ENCODE results near the gene EML1. TPM values are rescaled to one million over a fixed set of nuclear protein-coding genes. Genes with fewer than 3 reads are reported as not detected.

Gene EML1
- total RNA-seq, 2 donors from 2014 or later: 2.4 to 2.6 TPM

GRCh38 chr14:99820702-99821331 lies 27.6 kb downstream of the EML1 start:
- H3K9me3 Mint-ChIP-seq: no peaks in the 10 kb centered on the region
- ATAC-seq (replicated peaks in 1 of 2): no peak
- H3K4me1 Mint-ChIP-seq (ENCODE audit: low read depth): peaks cover 31% of the 10 kb centered on the region
- no peak for DNase-seq
- H3K36me3 Mint-ChIP-seq (ENCODE audit: insufficient read depth in 2 of 2): no peaks in the 10 kb centered on the region
- H3K27ac Mint-ChIP-seq: no peak overlapping the region
- H3K4me3 Mint-ChIP-seq: no peak overlapping the region
- peaks cover 47% of the 10 kb centered on the region for H3K27me3 Mint-ChIP-seq (ENCODE audit: low read depth)

GRCh38 chr14:99821519-99822508 lies 28.6 kb downstream of the EML1 start:
- H3K4me3 Mint-ChIP-seq: no peak overlapping the region
- H3K4me1 Mint-ChIP-seq (ENCODE audit: low read depth): peaks cover 31% of the 10 kb centered on the region
- H3K36me3 Mint-ChIP-seq (ENCODE audit: insufficient read depth in 2 of 2): no peaks in the 10 kb centered on the region
- no peak for ATAC-seq (replicated peaks in 1 of 2)
- no peaks in the 10 kb centered on the region for H3K9me3 Mint-ChIP-seq
- H3K27ac Mint-ChIP-seq: no peak overlapping the region
- peaks cover 47% of the 10 kb centered on the region for H3K27me3 Mint-ChIP-seq (ENCODE audit: low read depth)
- no peak for DNase-seq

DNA sequence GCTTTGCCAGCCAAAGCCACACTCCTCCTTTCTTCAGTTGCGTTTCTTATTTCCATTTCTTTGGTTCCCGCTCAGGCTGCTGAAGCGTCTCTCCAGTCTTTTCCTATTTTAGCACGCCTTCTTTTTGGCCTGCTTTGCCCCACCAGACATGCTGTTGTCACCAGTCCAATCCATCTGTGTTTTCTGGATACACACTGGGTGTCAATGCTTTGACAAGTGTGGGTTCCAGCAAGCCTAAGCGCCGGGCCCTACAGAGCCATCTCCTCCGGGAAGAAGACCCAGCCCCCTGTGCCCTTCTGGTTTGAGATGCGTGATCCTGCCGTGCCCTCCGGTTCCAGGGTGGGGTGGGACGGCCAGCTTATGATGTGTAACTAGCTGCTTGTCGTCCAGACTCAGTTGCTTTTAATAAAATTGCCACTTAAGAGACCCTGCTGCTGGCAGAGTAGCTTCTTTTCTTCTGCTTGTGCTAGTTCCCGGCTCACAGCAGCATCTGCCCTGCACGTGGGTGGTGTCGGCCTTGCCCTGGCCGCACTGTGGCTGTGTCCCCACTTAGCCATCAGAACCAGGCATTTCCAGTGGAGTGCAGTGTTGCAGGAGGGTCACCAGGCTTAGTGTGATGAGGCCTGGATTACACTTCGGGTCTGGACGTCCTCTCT lies 29.7 kb downstream of the EML1 start:
- Mint-ChIP-seq H3K27ac (no peak overlapping the region), H3K27me3 (ENCODE audit: low read depth) (peaks cover 37% of the 10 kb centered on the region), H3K4me3 (no peak overlapping the region), H3K9me3 (no peaks in the 10 kb centered on the region), H3K36me3 (ENCODE audit: insufficient read depth in 2 of 2) (no peaks in the 10 kb centered on the region), H3K4me1 (ENCODE audit: low read depth) (peaks cover 31% of the 10 kb centered on the region)
- no peak for DNase-seq
- ATAC-seq (replicated peaks in 1 of 2): no peak

DNA sequence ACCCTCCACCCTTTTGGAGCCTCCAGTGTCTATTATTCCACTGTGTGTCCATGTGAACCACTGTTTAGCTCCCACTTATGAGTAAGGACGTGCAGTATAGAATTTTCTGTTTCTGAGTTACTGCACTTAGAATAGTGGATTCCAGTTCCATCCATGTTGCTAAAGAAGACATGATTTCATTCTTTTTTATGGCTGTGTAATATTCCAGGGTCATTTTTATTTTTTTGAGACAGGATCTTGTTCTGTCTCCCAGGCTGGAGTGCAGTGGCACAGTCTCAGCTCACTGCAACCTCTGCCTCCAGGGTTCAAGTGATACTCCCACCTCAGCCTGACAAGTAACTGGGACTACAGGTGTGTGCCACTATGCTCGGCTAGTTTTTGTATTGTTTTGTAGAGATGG lies 31.6 kb downstream of the EML1 start:
- Mint-ChIP-seq H3K27ac (no peak overlapping the region), H3K36me3 (ENCODE audit: insufficient read depth in 2 of 2) (no peaks in the 10 kb centered on the region), H3K9me3 (no peaks in the 10 kb centered on the region), H3K27me3 (ENCODE audit: low read depth) (peaks cover 37% of the 10 kb centered on the region), H3K4me3 (no peak overlapping the region), H3K4me1 (ENCODE audit: low read depth) (peaks cover 16% of the 10 kb centered on the region)
- DNase-seq (no peak), ATAC-seq (replicated peaks in 1 of 2) (no peak)

DNA sequence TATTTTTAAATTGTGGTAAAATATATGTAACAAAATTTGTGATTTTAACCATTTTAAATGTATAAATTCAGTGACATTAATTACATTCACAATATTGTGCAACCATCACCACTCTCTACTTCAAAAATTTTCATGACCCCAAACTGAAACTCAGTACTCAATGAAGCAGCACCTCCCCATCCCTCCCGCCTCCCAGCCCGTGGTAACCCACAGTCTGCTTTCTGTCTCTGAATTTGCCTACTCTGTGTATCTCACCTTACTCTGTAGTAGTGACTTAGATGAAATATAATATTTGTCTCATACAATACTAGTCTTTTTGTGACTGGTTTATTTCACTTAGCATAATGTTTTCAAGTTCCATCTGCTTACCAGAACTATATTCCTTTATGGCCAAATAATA lies 36.2 kb downstream of the EML1 start:
- ATAC-seq (replicated peaks in 1 of 2): peak in 1 of 2 donors; percentile 47
- H3K27me3 Mint-ChIP-seq (ENCODE audit: low read depth): peaks cover 56% of the 10 kb centered on the region
- H3K4me1 Mint-ChIP-seq (ENCODE audit: low read depth): peaks cover 4% of the 10 kb centered on the region
- no peak for DNase-seq
- no peak overlapping the region for H3K4me3 Mint-ChIP-seq
- no peaks in the 10 kb centered on the region for H3K9me3 Mint-ChIP-seq
- H3K27ac Mint-ChIP-seq: no peak overlapping the region
- H3K36me3 Mint-ChIP-seq (ENCODE audit: insufficient read depth in 2 of 2): no peaks in the 10 kb centered on the region

DNA sequence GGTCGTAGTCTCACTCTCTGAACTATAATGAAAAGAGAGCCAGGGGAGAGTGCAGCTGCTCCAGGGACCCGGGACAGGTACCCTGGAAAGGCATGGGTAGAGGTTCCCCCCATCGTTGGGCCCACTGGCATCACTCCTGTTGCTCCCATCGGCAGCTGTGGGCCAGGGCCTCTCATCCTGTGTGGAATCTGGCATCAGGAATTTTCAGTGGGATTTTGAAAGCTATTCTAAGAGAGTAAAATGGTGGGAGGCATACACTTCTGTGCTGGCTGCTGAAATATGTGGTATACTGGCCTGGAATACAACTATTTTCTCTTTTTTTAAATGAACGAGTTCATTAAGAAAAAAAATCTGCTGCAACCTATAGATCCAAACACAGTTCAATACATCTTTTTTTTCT lies 38.1 kb downstream of the EML1 start:
- Mint-ChIP-seq H3K9me3 (no peaks in the 10 kb centered on the region), H3K27me3 (ENCODE audit: low read depth) (peaks cover 72% of the 10 kb centered on the region), H3K4me3 (no peak overlapping the region), H3K4me1 (ENCODE audit: low read depth) (peaks cover 4% of the 10 kb centered on the region), H3K27ac (no peak overlapping the region), H3K36me3 (ENCODE audit: insufficient read depth in 2 of 2) (no peaks in the 10 kb centered on the region)
- ATAC-seq (replicated peaks in 1 of 2): no peak
- no peak for DNase-seq

DNA sequence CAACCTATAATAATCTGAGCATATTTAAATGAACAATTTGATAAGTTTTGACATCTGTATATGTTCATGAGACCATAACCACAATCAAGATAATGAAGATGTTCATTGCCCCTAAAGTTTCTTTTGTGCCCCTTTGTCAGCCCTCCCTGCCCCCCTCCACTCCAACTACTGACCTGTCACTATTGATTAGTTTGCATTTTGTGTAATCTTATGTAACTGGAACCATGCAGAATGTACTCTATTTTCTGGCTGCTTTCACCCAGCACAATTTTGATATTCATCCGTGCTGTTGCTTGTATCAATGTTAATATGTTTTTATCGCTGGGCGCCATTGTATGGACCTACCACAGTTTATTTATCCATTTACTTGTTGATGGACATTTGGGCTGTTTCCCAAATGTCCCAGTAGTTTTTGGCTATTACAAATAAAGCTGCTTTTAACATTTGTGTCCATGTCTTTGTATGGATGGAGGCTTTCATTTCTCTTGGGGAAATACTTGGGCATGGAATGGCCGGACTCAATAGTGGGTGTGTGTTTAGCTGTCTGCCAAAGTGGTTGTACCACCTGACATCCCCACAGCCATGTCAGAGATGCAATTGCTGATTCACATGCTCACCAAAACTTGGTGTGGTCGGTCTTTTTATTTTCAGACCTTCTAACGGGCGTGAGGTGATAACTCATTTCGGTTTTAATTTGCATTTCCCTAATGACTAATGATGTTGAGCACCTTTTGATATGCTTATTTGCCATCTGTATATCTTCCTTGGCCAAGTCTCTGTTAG lies 38.9 kb downstream of the EML1 start:
- Mint-ChIP-seq H3K36me3 (ENCODE audit: insufficient read depth in 2 of 2) (no peaks in the 10 kb centered on the region), H3K27ac (no peak overlapping the region), H3K4me3 (no peak overlapping the region), H3K27me3 (ENCODE audit: low read depth) (peaks cover 80% of the 10 kb centered on the region), H3K9me3 (no peaks in the 10 kb centered on the region), H3K4me1 (ENCODE audit: low read depth) (peaks cover 4% of the 10 kb centered on the region)
- peak in 1 of 2 donors; percentile 60 for ATAC-seq (replicated peaks in 1 of 2)
- DNase-seq: no peak

DNA sequence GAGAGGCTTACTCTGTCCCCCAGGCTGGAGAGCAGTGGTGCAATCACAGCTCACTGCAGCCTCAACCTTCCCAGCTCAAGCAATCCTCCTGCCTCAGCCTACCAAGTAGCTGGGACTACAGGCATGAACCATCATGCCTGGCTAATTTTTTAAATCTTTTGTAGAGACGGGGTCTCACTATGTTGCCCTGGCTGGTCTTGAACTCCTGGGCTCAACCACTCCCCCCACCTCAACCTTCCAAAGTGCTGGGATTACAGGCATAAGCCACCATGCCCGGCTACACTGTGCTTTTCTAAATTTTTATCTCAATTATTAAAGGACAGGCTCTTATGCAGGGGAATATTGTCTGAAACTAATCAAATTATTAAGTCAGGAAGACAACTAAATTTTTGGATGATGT lies 44.6 kb downstream of the EML1 start:
- Mint-ChIP-seq H3K9me3 (no peaks in the 10 kb centered on the region), H3K27me3 (ENCODE audit: low read depth) (peaks cover 84% of the 10 kb centered on the region), H3K36me3 (ENCODE audit: insufficient read depth in 2 of 2) (no peaks in the 10 kb centered on the region), H3K4me1 (ENCODE audit: low read depth) (no peaks in the 10 kb centered on the region), H3K27ac (no peak overlapping the region), H3K4me3 (no peak overlapping the region)
- DNase-seq: no peak
- ATAC-seq (replicated peaks in 1 of 2): no peak

GRCh38 chr14:99838639-99839134 lies 45.5 kb downstream of the EML1 start:
- Mint-ChIP-seq H3K36me3 (ENCODE audit: insufficient read depth in 2 of 2) (no peaks in the 10 kb centered on the region), H3K4me1 (ENCODE audit: low read depth) (no peaks in the 10 kb centered on the region), H3K27me3 (ENCODE audit: low read depth) (peaks cover 77% of the 10 kb centered on the region), H3K9me3 (no peaks in the 10 kb centered on the region), H3K27ac (no peak overlapping the region), H3K4me3 (no peak overlapping the region)
- ATAC-seq (replicated peaks in 1 of 2) (no peak), DNase-seq (no peak)

DNA sequence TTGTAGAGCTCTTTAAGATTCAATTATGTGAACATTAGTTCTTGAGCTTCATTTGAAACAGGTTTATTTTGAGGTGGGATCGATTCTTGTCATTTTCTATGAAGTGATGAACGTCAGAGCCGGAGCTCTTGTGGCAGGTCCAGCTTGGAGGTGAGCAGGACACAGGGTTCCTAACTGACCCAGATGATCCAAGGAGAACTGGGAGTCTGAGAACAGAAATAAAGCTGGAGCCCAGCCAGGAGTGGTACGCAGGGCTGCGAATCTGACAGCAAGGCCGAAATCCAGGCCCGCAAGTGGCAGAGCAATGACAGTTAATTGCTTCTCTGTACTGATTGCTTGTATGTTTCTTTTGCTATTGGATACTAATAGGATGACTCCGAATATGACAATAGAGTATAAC lies 46.5 kb downstream of the EML1 start:
- Mint-ChIP-seq H3K9me3 (no peaks in the 10 kb centered on the region), H3K27me3 (ENCODE audit: low read depth) (peaks cover 70% of the 10 kb centered on the region), H3K4me3 (no peak overlapping the region)

DNA sequence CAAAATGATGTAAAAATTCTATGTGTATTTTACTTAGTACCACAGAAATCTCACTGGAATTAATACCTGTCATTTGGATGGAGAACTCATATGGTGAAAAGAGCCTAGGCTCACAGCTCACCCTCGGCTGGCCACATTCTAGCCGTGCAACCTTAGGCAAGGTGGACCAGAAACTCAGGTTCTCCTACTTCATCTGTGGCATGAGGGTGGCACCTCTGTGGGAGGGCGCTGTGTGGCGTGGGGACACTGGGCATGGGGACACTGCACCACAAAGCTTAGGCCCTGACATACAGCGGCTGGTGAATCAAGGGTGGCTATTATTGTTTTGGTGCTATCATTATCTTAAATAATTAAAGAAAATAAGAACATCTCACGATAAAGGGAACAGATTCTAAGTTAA lies 47.1 kb downstream of the EML1 start:
- peaks cover 69% of the 10 kb centered on the region for H3K27me3 Mint-ChIP-seq (ENCODE audit: low read depth)
- H3K4me1 Mint-ChIP-seq (ENCODE audit: low read depth): no peaks in the 10 kb centered on the region
- no peak overlapping the region for H3K27ac Mint-ChIP-seq
- H3K36me3 Mint-ChIP-seq (ENCODE audit: insufficient read depth in 2 of 2): no peaks in the 10 kb centered on the region
- no peaks in the 10 kb centered on the region for H3K9me3 Mint-ChIP-seq
- ATAC-seq (replicated peaks in 1 of 2): no peak
- no peak for DNase-seq
- H3K4me3 Mint-ChIP-seq: no peak overlapping the region

More for the DNA sequence above, 46.5 kb downstream of the EML1 start:
- ATAC-seq (replicated peaks in 1 of 2) (no peak), DNase-seq (no peak)
- no peaks in the 10 kb centered on the region for H3K36me3 Mint-ChIP-seq (ENCODE audit: insufficient read depth in 2 of 2)
- H3K27ac Mint-ChIP-seq: no peak overlapping the region
- H3K4me1 Mint-ChIP-seq (ENCODE audit: low read depth): no peaks in the 10 kb centered on the region

- ATAC-seq (replicated peaks in 1 of 2): no peak
- no peak for DNase-seq
- Mint-ChIP-seq H3K4me3 (no peak overlapping the region), H3K27ac (no peak overlapping the region), H3K27me3 (ENCODE audit: low read depth) (peaks cover 66% of the 10 kb centered on the region), H3K4me1 (ENCODE audit: low read depth) (no peaks in the 10 kb centered on the region), H3K9me3 (no peaks in the 10 kb centered on the region), H3K36me3 (ENCODE audit: insufficient read depth in 2 of 2) (no peaks in the 10 kb centered on the region)
These were observed 47.6 kb downstream of the EML1 start for GRCh38 chr14:99840774-99841305.
